Muscle of leg (tissue), 11 donors: ENCODE measurements around the gene CAVIN2. TPM values are rescaled to one million over a fixed set of nuclear protein-coding genes. Genes with fewer than 3 reads are reported as not detected.

Experiments
- DNase-seq: peaks from one replicate; pipeline ENCODE4 v3.0.0; 2013
- H3K27ac ChIP-seq: one replicate; pipeline ENCODE4 v1.5.1; 2013; ENCODE audit warnings: mild to moderate bottlenecking, low read length, control low read depth
- H3K27me3 ChIP-seq: one replicate; pipeline ENCODE4 v1.6.1; 2013; ENCODE audit warnings: low read length; ENCODE audit not compliant: control insufficient read depth, insufficient read depth
- H3K36me3 ChIP-seq: one replicate; pipeline ENCODE4 v1.6.1; 2013; ENCODE audit warnings: low read length; ENCODE audit not compliant: control insufficient read depth, insufficient read depth
- H3K4me1 ChIP-seq: one replicate; pipeline ENCODE4 v1.6.1; 2013; ENCODE audit warnings: low read length; ENCODE audit not compliant: control insufficient read depth, insufficient read depth
- H3K4me3 ChIP-seq: one replicate; pipeline ENCODE4 v1.5.1; 2013; ENCODE audit warnings: low read length, control low read depth
- H3K9me3 ChIP-seq: replicated peaks from 2 replicates; pipeline ENCODE4 v1.6.1; 2013; ENCODE audit warnings: low read depth, low read length; ENCODE audit not compliant: control insufficient read depth
- WGBS: methylation state at CpG from one replicate; pipeline ENCODE4 v1.1.5; 2013; ENCODE audit warnings: missing lambda C conversion rate; ENCODE audit not compliant: insufficient coverage; 5-methylcytosine and 5-hydroxymethylcytosine counted together
- polyA plus RNA-seq, 8 donors: library from polyadenylated mRNA; unstranded; fragments of 120-200 nt; gene quantifications; one replicate each; pipeline versions ENCODE4 v1.2.1 to v1.2.3, GENCODE V29; 2013; ENCODE audit warnings: inconsistent platforms in 1 of 8, low replicate concordance in 1 of 8; ENCODE audit not compliant: insufficient read length in 8 of 8, insufficient read depth in 1 of 8
- total RNA-seq: library from RNA; stranded (reverse); fragments of 120-200 nt; gene quantifications from one replicate; pipeline ENCODE4 v1.2.4, GENCODE V29; 2013

CAVIN2 gene
- total and polyA plus RNA-seq, 9 donors = 30.7 to 45.2 (median 35.3) TPM

GRCh38 chr2:191866675-191867506, 20.0 kb upstream of the CAVIN2 start:
- Histone ChIP-seq H3K36me3 (no peaks in the 10 kb centered on the region), H3K9me3 (no peaks in the 10 kb centered on the region), H3K4me1 (peaks cover 18% of the 10 kb centered on the region), H3K4me3 (no peak overlapping the region), H3K27ac (peak overlapping the region; percentile 80), H3K27me3 (no peaks in the 10 kb centered on the region)
- peak; percentile 94 for DNase-seq
- 42% methylated on average over 2 of the region's 7 CpGs for WGBS

DNA sequence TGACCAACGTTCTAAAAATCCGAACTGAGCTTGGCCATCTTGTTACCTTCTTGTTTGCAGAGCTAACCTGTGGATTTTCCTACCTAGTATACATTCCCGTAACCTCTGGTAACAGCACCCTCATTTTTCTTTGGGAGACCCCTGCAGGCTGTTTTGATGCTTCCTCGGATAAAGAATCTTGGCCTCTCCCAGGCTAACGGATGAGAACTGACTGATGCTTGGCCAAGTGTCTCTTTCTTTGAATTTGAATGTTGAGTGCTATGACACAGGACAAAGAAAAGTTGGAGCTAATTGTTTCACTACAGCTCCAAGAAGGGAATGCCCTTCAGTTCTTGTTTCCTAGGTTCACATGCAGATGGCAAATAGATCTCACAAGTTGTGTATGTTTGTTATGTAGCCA, 19.3 kb upstream of the CAVIN2 start:
- WGBS = 87% methylated on average over 3 of the region's 5 CpGs
- H3K4me3 ChIP-seq = no peak overlapping the region
- no peak for DNase-seq
- peaks cover 18% of the 10 kb centered on the region for H3K4me1 ChIP-seq
- H3K27me3 ChIP-seq = no peaks in the 10 kb centered on the region
- peak overlapping the region; percentile 80 for H3K27ac ChIP-seq
- H3K36me3 ChIP-seq = no peaks in the 10 kb centered on the region
- H3K9me3 ChIP-seq = no peaks in the 10 kb centered on the region

GRCh38 chr2:191864628-191865374, 17.9 kb upstream of the CAVIN2 start:
- H3K27me3 ChIP-seq = no peaks in the 10 kb centered on the region
- no peaks in the 10 kb centered on the region for H3K9me3 ChIP-seq
- H3K4me3 ChIP-seq = no peak overlapping the region
- no peaks in the 10 kb centered on the region for H3K36me3 ChIP-seq
- DNase-seq = no peak
- H3K27ac ChIP-seq = no peak overlapping the region
- peaks cover 18% of the 10 kb centered on the region for H3K4me1 ChIP-seq
- 100% methylated on average over 2 of the region's 7 CpGs for WGBS

- H3K9me3 ChIP-seq = no peaks in the 10 kb centered on the region
- peaks cover 18% of the 10 kb centered on the region for H3K4me1 ChIP-seq
- WGBS = no CpG with 5 or more reads among the region's 2 CpGs
- H3K27me3 ChIP-seq = no peaks in the 10 kb centered on the region
- H3K36me3 ChIP-seq = no peaks in the 10 kb centered on the region
- DNase-seq = no peak
- no peak overlapping the region for H3K27ac ChIP-seq
- H3K4me3 ChIP-seq = no peak overlapping the region
Measured at GRCh38 chr2:191863988-191864387, 17.1 kb upstream of the CAVIN2 start.

- H3K9me3 ChIP-seq = no peaks in the 10 kb centered on the region
- no peaks in the 10 kb centered on the region for H3K27me3 ChIP-seq
- DNase-seq = peak; percentile 70
- 33% methylated on average over 1 of the region's 4 CpGs for WGBS
- no peak overlapping the region for H3K4me3 ChIP-seq
- H3K27ac ChIP-seq = no peak overlapping the region
- no peaks in the 10 kb centered on the region for H3K36me3 ChIP-seq
- peaks cover 15% of the 10 kb centered on the region for H3K4me1 ChIP-seq
Measured at GRCh38 chr2:191862156-191862775, 15.4 kb upstream of the CAVIN2 start.

- Histone ChIP-seq H3K36me3 (no peaks in the 10 kb centered on the region), H3K27me3 (no peaks in the 10 kb centered on the region), H3K4me3 (no peak overlapping the region), H3K9me3 (no peaks in the 10 kb centered on the region), H3K27ac (no peak overlapping the region), H3K4me1 (peaks cover 4% of the 10 kb centered on the region)
- no CpG with 5 or more reads among the region's 1 CpG for WGBS
- no peak for DNase-seq
Measured at GRCh38 chr2:191860760-191861466, 14.0 kb upstream of the CAVIN2 start.

- no CpG with 5 or more reads among the region's 1 CpG for WGBS
- H3K27me3 ChIP-seq = no peaks in the 10 kb centered on the region
- no peak overlapping the region for H3K27ac ChIP-seq
- no peak overlapping the region for H3K4me3 ChIP-seq
- no peaks in the 10 kb centered on the region for H3K9me3 ChIP-seq
- DNase-seq = no peak
- H3K36me3 ChIP-seq = no peaks in the 10 kb centered on the region
- peaks cover under 1% of the 10 kb centered on the region for H3K4me1 ChIP-seq
Measured at GRCh38 chr2:191859681-191860080, 12.8 kb upstream of the CAVIN2 start.

GRCh38 chr2:191857886-191858285, 11.0 kb upstream of the CAVIN2 start:
- H3K4me1 ChIP-seq = no peaks in the 10 kb centered on the region
- WGBS = 100% methylated on average over 3 of the region's 3 CpGs
- H3K4me3 ChIP-seq = no peak overlapping the region
- no peak for DNase-seq
- no peaks in the 10 kb centered on the region for H3K27me3 ChIP-seq
- no peaks in the 10 kb centered on the region for H3K9me3 ChIP-seq
- no peaks in the 10 kb centered on the region for H3K36me3 ChIP-seq
- no peak overlapping the region for H3K27ac ChIP-seq

DNA sequence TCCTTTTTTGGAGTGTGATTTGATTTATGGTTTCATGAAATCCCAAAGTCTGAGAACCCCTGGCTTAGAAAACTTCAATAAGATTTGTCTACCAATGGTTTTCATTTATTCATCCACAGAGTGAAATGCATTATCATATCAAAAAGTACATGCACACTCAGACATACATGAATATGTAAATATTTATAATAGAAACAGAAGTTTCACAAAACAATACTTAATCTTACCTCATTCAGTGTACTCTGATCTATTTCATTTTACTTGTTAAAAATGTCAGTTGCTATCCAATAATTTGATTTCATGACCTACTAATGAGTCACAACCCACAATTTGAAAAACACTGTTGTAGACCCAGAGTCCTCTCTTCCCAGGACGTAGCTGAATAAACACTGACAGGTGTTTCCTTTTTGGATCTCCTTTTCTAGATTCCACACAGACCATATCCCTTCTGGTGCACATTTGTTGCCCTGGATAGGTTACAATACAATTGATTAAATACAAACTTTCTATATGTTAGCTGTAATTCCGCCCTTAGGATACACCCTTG, 10.4 kb upstream of the CAVIN2 start:
- peak; percentile 39 for DNase-seq
- Histone ChIP-seq H3K36me3 (no peaks in the 10 kb centered on the region), H3K9me3 (no peaks in the 10 kb centered on the region), H3K4me1 (no peaks in the 10 kb centered on the region), H3K27ac (no peak overlapping the region), H3K27me3 (no peaks in the 10 kb centered on the region), H3K4me3 (no peak overlapping the region)
- no CpG with 5 or more reads among the region's 2 CpGs for WGBS
